ENCODE results near the gene SERTAD4. TPM values are rescaled to one million over a fixed set of nuclear protein-coding genes. Genes with fewer than 3 reads are reported as not detected.

Gene SERTAD4
- polyA plus RNA-seq, 3 donors from 2014 or later, result not detected

DNA sequence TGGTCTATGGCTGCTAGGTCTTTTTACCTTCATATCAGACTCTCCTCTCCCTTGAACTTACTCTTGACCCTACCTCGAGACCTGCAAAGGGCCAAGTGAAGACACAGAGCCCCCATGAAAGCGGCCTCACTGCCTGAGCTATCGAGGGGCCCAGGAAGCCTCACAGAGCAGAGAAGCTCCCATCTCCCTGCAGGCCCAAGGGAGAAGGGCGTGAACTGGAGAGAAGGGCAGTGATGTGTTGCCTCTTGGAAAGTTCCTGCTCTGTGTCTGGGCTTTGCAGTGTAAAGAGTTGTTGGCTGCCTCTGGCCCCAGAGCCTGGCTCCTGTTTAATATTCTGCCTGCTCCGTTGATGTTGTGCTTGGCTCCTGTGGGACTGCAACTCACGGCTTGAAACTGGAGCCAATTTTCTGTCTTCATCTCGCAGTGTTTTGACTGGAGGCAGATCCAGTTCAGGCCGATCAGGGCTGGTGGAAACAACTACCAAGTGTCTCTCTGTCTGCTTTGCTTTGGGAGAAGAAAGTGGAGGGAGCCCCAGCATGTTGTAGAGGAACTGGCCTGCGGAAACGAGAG is 4.3 kb downstream of the SERTAD4 start:
- Mint-ChIP-seq H3K36me3 (peaks cover 0 to 3% (median 0%) of the 10 kb centered on the region in 3 donors), H3K27ac (no peak overlapping the region), H3K4me3 (no peak overlapping the region), H3K4me1 (peaks cover 9 to 12% of the 10 kb centered on the region in 2 donors), H3K9me3 (peaks cover 0 to 16% (median under 1%) of the 10 kb centered on the region in 6 donors), H3K27me3 (ENCODE audit: low read depth in 3 of 3) (peaks cover 9 to 39% (median 24%) of the 10 kb centered on the region in 3 donors)
- no peak for DNase-seq

- Mint-ChIP-seq H3K4me3 (no peak overlapping the region), H3K36me3 (peaks cover 0 to 3% (median 0%) of the 10 kb centered on the region in 3 donors), H3K4me1 (peaks cover 6 to 7% of the 10 kb centered on the region in 2 donors), H3K9me3 (peaks cover 0 to 13% (median under 1%) of the 10 kb centered on the region in 6 donors), H3K27ac (no peak overlapping the region), H3K27me3 (ENCODE audit: low read depth in 3 of 3) (peaks cover 9 to 36% (median 21%) of the 10 kb centered on the region in 3 donors)
- no peak for DNase-seq
Observed at GRCh38 chr1:210237479-210237878, 4.9 kb downstream of the SERTAD4 start.

- Mint-ChIP-seq H3K27me3 (ENCODE audit: low read depth in 3 of 3) (peaks cover 9 to 36% (median 21%) of the 10 kb centered on the region in 3 donors), H3K36me3 (peaks cover 0 to 3% (median 0%) of the 10 kb centered on the region in 3 donors), H3K9me3 (peaks cover 0 to 13% (median under 1%) of the 10 kb centered on the region in 6 donors)
Observed at GRCh38 chr1:210237981-210238380, 5.4 kb downstream of the SERTAD4 start.

GRCh38 chr1:210239349-210240111 is 6.9 kb downstream of the SERTAD4 start:
- DNase-seq, result no peak
- Mint-ChIP-seq H3K4me1 (peaks cover 1 to 3% of the 10 kb centered on the region in 2 donors), H3K27ac (no peak overlapping the region), H3K27me3 (ENCODE audit: low read depth in 3 of 3) (peaks cover 7 to 37% (median 19%) of the 10 kb centered on the region in 3 donors), H3K36me3 (peaks cover 0 to under 1% (median 0%) of the 10 kb centered on the region in 3 donors), H3K9me3 (peaks cover 0 to 13% (median under 1%) of the 10 kb centered on the region in 6 donors), H3K4me3 (no peak overlapping the region)

More at GRCh38 chr1:210237981-210238380, 5.4 kb downstream of the SERTAD4 start:
- no peak for DNase-seq
- Mint-ChIP-seq H3K4me3 (no peak overlapping the region), H3K4me1 (peaks cover 6 to 7% of the 10 kb centered on the region in 2 donors), H3K27ac (no peak overlapping the region)

GRCh38 chr1:210241121-210241520 is 8.5 kb downstream of the SERTAD4 start:
- Mint-ChIP-seq H3K36me3 (no peaks in the 10 kb centered on the region), H3K27ac (no peak overlapping the region), H3K27me3 (ENCODE audit: low read depth in 3 of 3) (peaks cover 2 to 26% (median 17%) of the 10 kb centered on the region in 3 donors), H3K9me3 (peaks cover 0 to 3% (median under 1%) of the 10 kb centered on the region in 6 donors), H3K4me3 (no peak overlapping the region), H3K4me1 (no peaks in the 10 kb centered on the region)
- DNase-seq, result no peak

DNA sequence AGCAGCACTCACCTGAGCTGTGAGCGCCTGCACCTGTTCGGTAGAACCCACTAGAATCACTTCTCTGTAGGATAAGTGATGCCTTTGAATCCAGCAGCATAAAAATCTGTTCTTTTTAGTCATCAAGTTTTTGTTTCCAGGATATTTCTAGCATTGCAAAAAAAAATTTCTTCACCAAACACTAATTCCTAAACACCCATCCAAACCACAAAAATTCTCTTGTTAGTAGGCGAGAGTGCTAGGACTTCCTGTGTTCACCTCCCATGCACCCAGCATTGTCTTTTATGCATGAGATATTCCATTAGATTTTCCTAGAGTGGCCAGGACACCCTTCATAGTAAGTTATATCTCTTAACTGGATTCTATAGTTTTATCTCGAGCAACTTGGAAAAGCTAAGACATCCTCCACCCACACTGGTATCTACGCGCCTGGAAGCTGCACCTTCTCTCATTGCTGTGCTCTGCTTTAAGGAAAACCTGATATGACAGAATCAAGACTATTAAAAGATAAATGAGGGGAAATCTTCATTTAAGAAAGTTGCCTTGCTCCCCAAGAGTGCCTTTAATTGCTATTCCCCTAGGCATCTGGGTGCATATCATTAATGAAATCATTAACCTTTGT is 12.3 kb downstream of the SERTAD4 start:
- no peak overlapping the region for H3K4me3 Mint-ChIP-seq
- no peaks in the 10 kb centered on the region for H3K36me3 Mint-ChIP-seq
- no peak overlapping the region for H3K27ac Mint-ChIP-seq
- H3K9me3 Mint-ChIP-seq, result peaks cover 0 to 3% (median 0%) of the 10 kb centered on the region in 6 donors
- no peaks in the 10 kb centered on the region for H3K4me1 Mint-ChIP-seq
- DNase-seq, result no peak
- peaks cover 0 to 20% (median 19%) of the 10 kb centered on the region in 3 donors for H3K27me3 Mint-ChIP-seq (ENCODE audit: low read depth in 3 of 3)

GRCh38 chr1:210246447-210246846 is 13.9 kb downstream of the SERTAD4 start:
- H3K4me3 Mint-ChIP-seq, result no peak overlapping the region
- peaks cover 5 to 18% (median 15%) of the 10 kb centered on the region in 3 donors for H3K27me3 Mint-ChIP-seq (ENCODE audit: low read depth in 3 of 3)
- no peak overlapping the region for H3K27ac Mint-ChIP-seq
- no peak for DNase-seq
- peaks cover 6 to 7% of the 10 kb centered on the region in 2 donors for H3K4me1 Mint-ChIP-seq
- peaks cover 0 to 6% (median 0%) of the 10 kb centered on the region in 6 donors for H3K9me3 Mint-ChIP-seq
- peaks cover 0 to 4% (median 0%) of the 10 kb centered on the region in 3 donors for H3K36me3 Mint-ChIP-seq

- no peak overlapping the region for H3K27ac Mint-ChIP-seq
- peaks cover 14 to 21% (median 15%) of the 10 kb centered on the region in 3 donors for H3K27me3 Mint-ChIP-seq (ENCODE audit: low read depth in 3 of 3)
- no peak for DNase-seq
- peaks cover 7 to 8% of the 10 kb centered on the region in 2 donors for H3K4me1 Mint-ChIP-seq
- H3K9me3 Mint-ChIP-seq, result peaks cover 0 to 6% (median 0%) of the 10 kb centered on the region in 6 donors
- peaks cover 0 to 4% (median 0%) of the 10 kb centered on the region in 3 donors for H3K36me3 Mint-ChIP-seq
- H3K4me3 Mint-ChIP-seq, result no peak overlapping the region
Observed at GRCh38 chr1:210248341-210248740, 15.7 kb downstream of the SERTAD4 start.

- peak overlapping the region; percentile 38 to 60 (median 40) for H3K4me3 Mint-ChIP-seq
- no peak for DNase-seq
- peaks cover 0 to 6% (median 2%) of the 10 kb centered on the region in 6 donors for H3K9me3 Mint-ChIP-seq
- H3K36me3 Mint-ChIP-seq, result peaks cover 0 to 5% (median 4%) of the 10 kb centered on the region in 3 donors
- no peak overlapping the region for H3K27ac Mint-ChIP-seq
- H3K27me3 Mint-ChIP-seq (ENCODE audit: low read depth in 3 of 3), result peaks cover 10 to 34% (median 17%) of the 10 kb centered on the region in 3 donors
- H3K4me1 Mint-ChIP-seq, result peaks cover 7 to 8% of the 10 kb centered on the region in 2 donors
Observed at GRCh38 chr1:210250665-210250997, 18.0 kb downstream of the SERTAD4 start.

DNA sequence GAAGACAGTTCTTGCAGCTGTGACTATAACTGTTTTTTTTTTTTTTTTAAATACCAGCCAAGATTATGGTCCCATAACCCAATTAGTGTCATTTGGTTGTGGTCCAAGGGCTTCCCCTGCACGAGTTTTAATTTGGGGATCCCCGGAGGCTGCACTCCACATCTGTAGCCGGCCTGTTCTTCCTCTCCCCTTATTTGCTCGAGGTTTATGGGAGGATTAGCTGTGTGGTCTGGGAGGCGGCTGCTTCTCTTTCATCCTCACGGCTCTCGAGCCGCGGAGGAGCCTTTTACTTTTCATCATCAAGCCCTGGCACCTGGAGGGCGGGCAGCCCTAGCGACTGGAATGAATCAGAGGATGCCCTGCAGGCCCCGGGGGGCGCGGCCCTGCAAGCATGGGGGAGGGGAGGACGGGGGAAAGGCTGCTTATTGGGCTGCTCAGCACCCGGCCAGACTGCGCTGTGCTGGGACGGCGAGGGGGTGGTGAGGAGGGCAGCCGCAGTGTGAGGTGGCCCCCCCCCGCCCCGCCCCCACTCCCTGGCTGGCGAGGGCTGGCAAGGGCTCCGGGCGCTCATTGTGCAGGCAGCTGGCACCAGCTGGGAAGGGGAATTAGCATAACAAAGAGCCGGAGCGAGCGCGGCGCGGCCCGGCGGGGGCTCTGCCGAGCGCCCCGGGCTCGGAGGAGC is 18.5 kb downstream of the SERTAD4 start:
- DNase-seq, result no peak
- H3K9me3 Mint-ChIP-seq, result peaks cover 0 to 6% (median 2%) of the 10 kb centered on the region in 6 donors

DNA sequence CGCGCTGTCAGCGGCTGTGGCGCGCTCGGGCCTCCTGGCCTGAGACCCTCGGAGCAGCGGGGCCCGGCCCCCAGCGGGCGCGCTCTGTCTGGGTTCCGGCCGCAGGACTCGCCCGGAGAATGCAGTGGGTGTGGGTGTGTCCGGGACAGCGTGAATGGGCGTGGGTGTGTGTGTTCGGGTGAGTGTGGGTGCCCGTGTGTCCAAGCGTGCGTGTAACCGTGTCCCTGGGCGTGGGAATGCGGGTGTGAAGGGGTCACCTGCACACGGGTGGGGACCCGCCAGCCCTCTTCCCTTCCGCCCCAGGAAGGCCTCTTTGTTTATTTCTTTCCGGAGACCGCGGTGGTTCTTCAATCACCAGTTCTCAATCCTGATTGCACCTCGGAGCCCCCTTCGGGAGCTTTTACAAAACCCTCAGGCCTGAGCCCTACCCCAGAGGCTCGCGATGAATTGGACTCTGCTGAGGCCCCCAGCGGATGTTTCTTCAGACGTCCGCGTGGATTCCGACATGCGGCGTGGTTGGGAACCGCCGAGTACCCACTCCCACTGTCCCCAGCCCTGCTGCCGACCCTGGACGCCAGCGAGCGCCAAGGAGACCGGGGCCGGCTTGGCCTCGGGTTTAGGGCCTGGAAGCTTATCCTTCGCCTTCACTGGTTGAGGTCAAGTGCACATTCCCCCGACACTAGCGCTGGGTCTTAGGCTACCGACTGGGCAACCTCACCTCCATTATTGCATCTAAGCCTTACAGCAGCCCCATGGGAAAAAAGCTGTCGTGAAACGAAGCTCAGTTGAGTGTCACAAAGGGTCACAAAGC is 19.3 kb downstream of the SERTAD4 start:
- Mint-ChIP-seq H3K27me3 (ENCODE audit: low read depth in 3 of 3) (peaks cover 5 to 34% (median 17%) of the 10 kb centered on the region in 3 donors), H3K4me1 (peaks cover 7 to 8% of the 10 kb centered on the region in 2 donors), H3K27ac (no peak overlapping the region), H3K9me3 (peaks cover 0 to 6% (median 2%) of the 10 kb centered on the region in 6 donors), H3K4me3 (peak overlapping the region; percentile 58 to 71 (median 67)), H3K36me3 (peaks cover 0 to 5% (median 4%) of the 10 kb centered on the region in 3 donors)
- DNase-seq, result no peak

More for the DNA sequence above, 18.5 kb downstream of the SERTAD4 start:
- peak overlapping the region in 2 of 5 donors; percentile 49 to 60 for H3K4me3 Mint-ChIP-seq
- H3K27ac Mint-ChIP-seq, result no peak overlapping the region
- peaks cover 7 to 8% of the 10 kb centered on the region in 2 donors for H3K4me1 Mint-ChIP-seq
- peaks cover 0 to 5% (median 4%) of the 10 kb centered on the region in 3 donors for H3K36me3 Mint-ChIP-seq
- H3K27me3 Mint-ChIP-seq (ENCODE audit: low read depth in 3 of 3), result peaks cover 10 to 34% (median 17%) of the 10 kb centered on the region in 3 donors

DNA sequence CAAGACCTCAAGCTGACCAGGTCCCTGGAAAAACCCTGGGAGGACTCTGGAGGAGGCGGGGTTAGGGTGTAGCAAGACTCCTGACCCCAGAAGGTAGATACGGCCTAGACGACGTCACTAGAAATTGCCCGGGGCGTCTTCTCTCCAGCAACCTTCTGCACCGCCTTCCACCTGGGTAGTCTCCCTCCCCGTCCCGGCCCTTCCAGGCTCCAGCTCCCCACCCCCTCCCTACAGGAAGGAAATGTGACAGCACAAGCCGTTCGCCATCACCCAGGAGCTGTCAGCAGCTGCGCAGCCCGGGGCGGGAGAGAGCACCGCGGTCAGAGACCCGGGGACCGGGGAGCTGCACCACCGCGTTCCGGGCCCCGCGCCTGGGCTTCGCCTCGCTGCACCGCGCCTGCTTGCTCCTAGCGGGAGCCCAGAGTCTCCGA is 20.0 kb downstream of the SERTAD4 start:
- peaks cover 5 to 34% (median 17%) of the 10 kb centered on the region in 3 donors for H3K27me3 Mint-ChIP-seq (ENCODE audit: low read depth in 3 of 3)
- H3K27ac Mint-ChIP-seq, result no peak overlapping the region
- H3K4me1 Mint-ChIP-seq, result peaks cover 7 to 8% of the 10 kb centered on the region in 2 donors
- H3K9me3 Mint-ChIP-seq, result peaks cover 0 to 6% (median 2%) of the 10 kb centered on the region in 6 donors
- H3K4me3 Mint-ChIP-seq, result peak overlapping the region in 1 of 5 donors; percentile 41
- DNase-seq, result no peak
- H3K36me3 Mint-ChIP-seq, result peaks cover 0 to 5% (median 4%) of the 10 kb centered on the region in 3 donors
